HUES6 (cell line): ENCODE data around the gene NECAB3.

Experiments used
- H3K27ac ChIP-seq: 2 replicates; pipeline ENCODE4 v1.7.0; 2013; ENCODE audit warnings: low read depth, mild to moderate bottlenecking, low read length, inconsistent platforms
- H3K27me3 ChIP-seq: 2 replicates; pipeline ENCODE4 v1.6.1; 2013; ENCODE audit warnings: low read length; ENCODE audit not compliant: control insufficient read depth, insufficient read depth
- H3K36me3 ChIP-seq: 2 replicates; pipeline ENCODE4 v1.6.1; 2013; ENCODE audit warnings: low read length; ENCODE audit not compliant: control insufficient read depth, insufficient read depth
- H3K4me1 ChIP-seq: 2 replicates; pipeline ENCODE4 v1.6.1; 2013; ENCODE audit warnings: low read length; ENCODE audit not compliant: control insufficient read depth, insufficient read depth
- H3K4me3 ChIP-seq: 2 replicates; pipeline ENCODE4 v1.5.1; 2013; ENCODE audit warnings: low read depth, low read length
- H3K9ac ChIP-seq: one replicate; pipeline ENCODE4 v1.6.1; 2013; ENCODE audit warnings: mild to moderate bottlenecking, low read length
- H3K9me3 ChIP-seq: 2 replicates; pipeline ENCODE4 v1.6.1; 2013; ENCODE audit warnings: low read depth, low read length; ENCODE audit not compliant: control insufficient read depth, insufficient read depth

The NECAB3 gene

GRCh38 chr20:33667676-33668465 lies 6.4 kb downstream of the NECAB3 start:
- peaks cover 35% of the 10 kb centered on the region for H3K4me1 ChIP-seq
- no peaks in the 10 kb centered on the region for H3K9me3 ChIP-seq
- H3K27me3 ChIP-seq, result peaks cover 6% of the 10 kb centered on the region
- peaks cover 31% of the 10 kb centered on the region for H3K36me3 ChIP-seq
- no peak overlapping the region for H3K27ac ChIP-seq
- peak overlapping the region; percentile 57 for H3K4me3 ChIP-seq
- peak overlapping the region; percentile 32 for H3K9ac ChIP-seq

- Histone ChIP-seq H3K9me3 (no peaks in the 10 kb centered on the region), H3K27me3 (peaks cover 6% of the 10 kb centered on the region), H3K4me1 (peaks cover 33% of the 10 kb centered on the region), H3K4me3 (peak overlapping the region; percentile 57), H3K27ac (no peak overlapping the region), H3K9ac (peak overlapping the region; percentile 32), H3K36me3 (peaks cover 31% of the 10 kb centered on the region)
These were observed 7.0 kb downstream of the NECAB3 start for GRCh38 chr20:33667245-33667675.

GRCh38 chr20:33666293-33667244 lies 7.7 kb downstream of the NECAB3 start, which contains the start of gene ACTL10:
Gene ACTL10, plus strand, starts transcription at chr20:33666943. Its CDS starts 555 bp downstream, at chr20:33667498.
- Histone ChIP-seq H3K27me3 (peaks cover 6% of the 10 kb centered on the region), H3K4me1 (peaks cover 33% of the 10 kb centered on the region), H3K9ac (peak within 1 kb of the TSS; percentile 32), H3K36me3 (peaks cover 26% of the 10 kb centered on the region), H3K9me3 (no peaks in the 10 kb centered on the region), H3K4me3 (peak within 1 kb of the TSS; percentile 57), H3K27ac (no peak within 1 kb of the TSS)

- Histone ChIP-seq H3K4me1 (peaks cover 33% of the 10 kb centered on the region), H3K4me3 (no peak overlapping the region), H3K9ac (no peak overlapping the region), H3K27me3 (peaks cover 6% of the 10 kb centered on the region), H3K36me3 (peaks cover 19% of the 10 kb centered on the region), H3K27ac (no peak overlapping the region), H3K9me3 (no peaks in the 10 kb centered on the region)
These were observed 9.5 kb downstream of the NECAB3 start for GRCh38 chr20:33664762-33665144.

- Histone ChIP-seq H3K9me3 (no peaks in the 10 kb centered on the region), H3K4me3 (peak overlapping the region; percentile 89), H3K27me3 (peaks cover 6% of the 10 kb centered on the region), H3K4me1 (peaks cover 33% of the 10 kb centered on the region), H3K36me3 (peaks cover 19% of the 10 kb centered on the region), H3K9ac (peak overlapping the region; percentile 79), H3K27ac (peak overlapping the region; percentile 75)
These were observed 10.0 kb downstream of the NECAB3 start for GRCh38 chr20:33664085-33664761.

GRCh38 chr20:33663161-33664084 lies 10.8 kb downstream of the NECAB3 start:
- H3K36me3 ChIP-seq, result peaks cover 19% of the 10 kb centered on the region
- peak overlapping the region; percentile 89 for H3K4me3 ChIP-seq
- peaks cover 6% of the 10 kb centered on the region for H3K27me3 ChIP-seq
- H3K9me3 ChIP-seq, result no peaks in the 10 kb centered on the region
- H3K4me1 ChIP-seq, result peaks cover 33% of the 10 kb centered on the region
- peak overlapping the region; percentile 79 for H3K9ac ChIP-seq
- H3K27ac ChIP-seq, result peak overlapping the region; percentile 75

- H3K27ac ChIP-seq, result peak within 1 kb of the TSS; percentile 75; the same call in 1 of the 2 replicates
- peak within 1 kb of the TSS; percentile 89 for H3K4me3 ChIP-seq
- H3K36me3 ChIP-seq, result peaks cover 26% of the 10 kb centered on the region
- peak within 1 kb of the TSS; percentile 79 for H3K9ac ChIP-seq
- peaks cover under 1% of the 10 kb centered on the region; the same call in 1 of the 2 replicates for H3K27me3 ChIP-seq
- H3K9me3 ChIP-seq, result no peaks in the 10 kb centered on the region
- H3K4me1 ChIP-seq, result peaks cover 23% of the 10 kb centered on the region
These were observed 12.1 kb downstream of the NECAB3 start, which contains the start of gene C20orf144 for GRCh38 chr20:33662172-33662571. Gene C20orf144, plus strand, starts transcription at chr20:33662327. Its CDS starts 19 bp downstream, at chr20:33662346.

- Histone ChIP-seq H3K4me1 (peaks cover 19% of the 10 kb centered on the region), H3K27me3 (no peaks in the 10 kb centered on the region), H3K4me3 (no peak overlapping the region), H3K27ac (no peak overlapping the region), H3K9me3 (no peaks in the 10 kb centered on the region), H3K9ac (no peak overlapping the region), H3K36me3 (peaks cover 34% of the 10 kb centered on the region)
These were observed 13.6 kb downstream of the NECAB3 start for GRCh38 chr20:33660685-33661058.

- Histone ChIP-seq H3K27me3 (no peaks in the 10 kb centered on the region), H3K4me1 (peaks cover 19% of the 10 kb centered on the region), H3K27ac (no peak overlapping the region), H3K36me3 (peaks cover 34% of the 10 kb centered on the region), H3K9ac (no peak overlapping the region), H3K4me3 (no peak overlapping the region), H3K9me3 (no peaks in the 10 kb centered on the region)
These were observed 14.1 kb downstream of the NECAB3 start for GRCh38 chr20:33660035-33660684.
